GM12872 (cell line): Measurements from ENCODE around the gene SH3BGRL2.

Experiments used
- CTCF ChIP-seq: IDR thresholded peaks from 3 replicates; pipeline ENCODE4 v1.5.1; 2011; ENCODE audit warnings: low read depth, mild to moderate bottlenecking, low read length, moderate library complexity; ENCODE audit not compliant: insufficient read depth

SH3BGRL2 gene

GRCh38 chr6:79640146-79641111 lies 9.3 kb downstream of the SH3BGRL2 start:
- TF ChIP-seq CTCF: no peak

GRCh38 chr6:79646006-79646405 lies 14.9 kb downstream of the SH3BGRL2 start:
- TF ChIP-seq CTCF: no peak; the same call in 2 of the 3 replicates

- TF ChIP-seq CTCF: no peak
Observed at GRCh38 chr6:79646561-79646960, 15.4 kb downstream of the SH3BGRL2 start.

- TF ChIP-seq CTCF: no peak
Observed at GRCh38 chr6:79647741-79648140, 16.6 kb downstream of the SH3BGRL2 start.

- TF ChIP-seq CTCF: no peak
Observed at GRCh38 chr6:79648328-79648727, 17.2 kb downstream of the SH3BGRL2 start.

GRCh38 chr6:79649016-79649415 lies 17.9 kb downstream of the SH3BGRL2 start:
- TF ChIP-seq CTCF: no peak

GRCh38 chr6:79650950-79651349 lies 19.8 kb downstream of the SH3BGRL2 start:
- no peak for TF ChIP-seq CTCF
